CD4-positive, alpha-beta T cell (primary cell): ENCODE measurements around the gene STYK1. TPM values are rescaled to one million over a fixed set of nuclear protein-coding genes. Genes with fewer than 3 reads are reported as not detected.

Experiments used
- ATAC-seq: fragments of 200-7000 bp; cut with Tn5 transposase; one replicate; pipeline ENCODE4 v1.10.0; 2022; ENCODE audit warnings: mild to moderate bottlenecking; ENCODE audit not compliant: poor library complexity
- CTCF ChIA-PET: fragments of 350-600 bp; sonication (Branson Sonifier 250); formaldehyde crosslinking; loops from one replicate; lab custom pipeline; 2021; ENCODE audit warnings: antibody characterized with exemption, inconsistent platforms; lab: Charles Lee
- POLR2A ChIA-PET: fragments of 350-600 bp; sonication (Branson Sonifier 250); formaldehyde crosslinking; loops from one replicate; lab custom pipeline; 2021; ENCODE audit warnings: antibody characterized with exemption, inconsistent platforms; lab: Charles Lee
- DNase-seq, 14 experiments: peaks; one replicate each; pipeline ENCODE4 v3.0.0-alpha.2; 2013 to 2020; ENCODE audit warnings: mixed read lengths in 2 of 14
- H3K27ac ChIP-seq, 2 donors: one replicate each; pipeline versions ENCODE4 v1.5.1 to v1.7.0; 2013; ENCODE audit warnings: low read length in 2 of 2, low read depth in 1 of 2, mild to moderate bottlenecking in 1 of 2
- H3K27me3 ChIP-seq, 2 experiments: 1 replicate in 1 of 2; 2 replicates in 1 of 2; pipeline versions ENCODE4 v1.6.1 to v1.7.0; 2013; ENCODE audit warnings: low read length in 2 of 2, control low read depth in 1 of 2, mild to moderate bottlenecking in 1 of 2, moderate library complexity in 1 of 2; ENCODE audit not compliant: insufficient read depth in 2 of 2, control insufficient read depth in 1 of 2
- H3K36me3 ChIP-seq: one replicate; pipeline ENCODE4 v1.6.1; 2013; ENCODE audit warnings: low read length, control low read depth; ENCODE audit not compliant: insufficient read depth
- H3K4me1 ChIP-seq: one replicate; pipeline ENCODE4 v1.6.1; 2013; ENCODE audit warnings: low read length, control low read depth; ENCODE audit not compliant: insufficient read depth
- H3K4me3 ChIP-seq: one replicate; pipeline ENCODE4 v1.5.1; 2013; ENCODE audit warnings: mild to moderate bottlenecking, low read length, moderate library complexity
- H3K9me3 ChIP-seq, 2 experiments: 1 replicate in 1 of 2; 2 replicates in 1 of 2; pipeline versions ENCODE4 v1.6.1 to v1.7.0; 2013; ENCODE audit warnings: low read length in 2 of 2, mild to moderate bottlenecking in 2 of 2, control low read depth in 1 of 2, moderate library complexity in 1 of 2; ENCODE audit not compliant: control insufficient read depth in 1 of 2, insufficient read depth in 1 of 2
- H3K27ac Mint-ChIP-seq: one replicate; pipeline ENCODE4 v1.8.0; 2020; ENCODE audit warnings: mixed read lengths
- H3K27me3 Mint-ChIP-seq: one replicate; pipeline ENCODE4 v1.8.0; 2021; ENCODE audit warnings: mixed read lengths
- H3K36me3 Mint-ChIP-seq: one replicate; pipeline ENCODE4 v1.8.0; 2021; ENCODE audit warnings: low read depth, mixed read lengths
- H3K4me1 Mint-ChIP-seq: one replicate; pipeline ENCODE4 v1.8.0; 2021; ENCODE audit warnings: low read depth, mixed read lengths
- H3K4me3 Mint-ChIP-seq: one replicate; pipeline ENCODE4 v1.8.0; 2020; ENCODE audit warnings: mild to moderate bottlenecking, mixed read lengths
- H3K9me3 Mint-ChIP-seq: one replicate; pipeline ENCODE4 v1.8.0; 2020; ENCODE audit warnings: mixed read lengths
- intact Hi-C, 2 experiments: fragments of 100-400 bp; cut with DNase I in 1 of 2; cut with micrococcal nuclease in 1 of 2; formaldehyde crosslinking; loops; one replicate each; pipeline versions ENCODE4 v1.15.1 to v1.9.0; 2023 to 2025; cut with DNase I, micrococcal nuclease
- polyA plus RNA-seq, 2 donors: library from polyadenylated mRNA; unstranded; fragments of 120-200 nt; gene quantifications; one replicate each; pipeline ENCODE4 v1.2.1, GENCODE V29; 2013
- total RNA-seq, 174 experiments: library from RNA in 2 of 174; stranded (reverse) in 2 of 174; gene quantifications; one replicate each; pipeline ENCODE4 v1.2.3 and lab custom pipeline; 2021 to 2026
- TF ChIP-seq, protein P1 (sequence below): fragments of 200-600 bp; IDR thresholded peaks from one replicate; pipeline ENCODE4 v1.8.0; 2022; ENCODE audit warnings: antibody characterized with exemption, mild to moderate bottlenecking

STYK1 gene, protein sequence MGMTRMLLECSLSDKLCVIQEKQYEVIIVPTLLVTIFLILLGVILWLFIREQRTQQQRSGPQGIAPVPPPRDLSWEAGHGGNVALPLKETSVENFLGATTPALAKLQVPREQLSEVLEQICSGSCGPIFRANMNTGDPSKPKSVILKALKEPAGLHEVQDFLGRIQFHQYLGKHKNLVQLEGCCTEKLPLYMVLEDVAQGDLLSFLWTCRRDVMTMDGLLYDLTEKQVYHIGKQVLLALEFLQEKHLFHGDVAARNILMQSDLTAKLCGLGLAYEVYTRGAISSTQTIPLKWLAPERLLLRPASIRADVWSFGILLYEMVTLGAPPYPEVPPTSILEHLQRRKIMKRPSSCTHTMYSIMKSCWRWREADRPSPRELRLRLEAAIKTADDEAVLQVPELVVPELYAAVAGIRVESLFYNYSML
- total RNA-seq (not detected), total RNA-seq (lab: John Stamatoyannopoulos, UW) (0 to 1.1 (median 0.05) reads per million in 172 experiments)
- polyA plus RNA-seq (2013, experiment 1 of 2), result not detected
- 0.07 TPM for polyA plus RNA-seq (2013, experiment 2 of 2)

DNA sequence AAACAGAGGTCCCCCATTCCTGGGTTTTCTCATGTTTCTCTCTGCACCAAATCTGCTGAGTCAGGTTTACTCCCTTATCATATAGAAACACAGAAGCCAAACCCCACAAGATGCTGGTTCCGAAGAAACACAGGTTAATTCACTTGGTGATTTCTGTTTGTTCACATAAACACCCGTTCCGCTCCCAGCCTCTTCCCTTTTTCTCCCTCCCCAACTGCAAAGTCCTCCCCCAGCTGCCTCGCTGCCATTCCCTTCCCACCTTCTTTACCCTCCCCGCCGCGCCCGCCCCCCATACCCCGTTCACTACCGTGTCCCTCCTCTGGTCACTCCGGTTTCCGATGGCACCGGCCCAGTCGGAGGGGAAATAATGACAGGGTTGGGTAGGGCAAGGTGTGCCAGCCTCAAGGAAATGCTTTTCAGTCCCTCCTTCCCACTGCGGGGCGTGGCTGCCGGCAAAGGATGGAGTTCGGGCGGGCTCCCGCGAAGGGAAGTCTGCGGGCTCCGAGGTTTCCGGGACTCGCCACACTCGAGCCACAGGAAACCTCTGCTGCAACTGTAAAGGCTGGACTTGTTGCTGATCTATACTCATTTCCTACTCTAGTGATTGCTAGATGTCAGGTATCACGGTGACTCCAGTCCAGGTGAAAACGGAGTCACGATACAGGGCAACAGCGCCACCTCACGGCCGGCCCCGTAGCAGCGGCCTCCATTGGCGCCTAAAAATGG is at the start of gene STYK1:
TSS of gene STYK1 (minus strand) at position 394 of the 726 bp plus-strand sequence. CDS start 39,434 bp downstream, outside the sequence.
- peak; percentile 39 to 80 (median 60) for DNase-seq
- H3K9me3 ChIP-seq, result peaks cover 0 to 7% of the 10 kb centered on the region in 2 experiments
- H3K4me3 Mint-ChIP-seq, result peak within 1 kb of the TSS; percentile 72
- H3K9me3 Mint-ChIP-seq, result no peaks in the 10 kb centered on the region
- peak; percentile 88 for ATAC-seq
- peaks cover 24% of the 10 kb centered on the region for H3K4me1 ChIP-seq
- ChIA-PET CTCF (no interaction called here), POLR2A (no interaction called here)
- peak within 1 kb of the TSS; percentile 13 for H3K4me3 ChIP-seq
- peaks cover 17 to 23% of the 10 kb centered on the region in 2 experiments for H3K27me3 ChIP-seq
- no peak within 1 kb of the TSS for H3K27ac Mint-ChIP-seq
- intact Hi-C loops, result loop anchor here (1.0 to 5.0 kb wide), 7 partner anchors 62 to 439 kb away; partner anchors contain the start of gene MAGOHB (in 1 of the 2)
- peaks cover 36% of the 10 kb centered on the region for H3K27me3 Mint-ChIP-seq
- no peak within 1 kb of the TSS for H3K27ac ChIP-seq
- H3K36me3 ChIP-seq, result no peaks in the 10 kb centered on the region
- TF ChIP-seq, protein P1, sequence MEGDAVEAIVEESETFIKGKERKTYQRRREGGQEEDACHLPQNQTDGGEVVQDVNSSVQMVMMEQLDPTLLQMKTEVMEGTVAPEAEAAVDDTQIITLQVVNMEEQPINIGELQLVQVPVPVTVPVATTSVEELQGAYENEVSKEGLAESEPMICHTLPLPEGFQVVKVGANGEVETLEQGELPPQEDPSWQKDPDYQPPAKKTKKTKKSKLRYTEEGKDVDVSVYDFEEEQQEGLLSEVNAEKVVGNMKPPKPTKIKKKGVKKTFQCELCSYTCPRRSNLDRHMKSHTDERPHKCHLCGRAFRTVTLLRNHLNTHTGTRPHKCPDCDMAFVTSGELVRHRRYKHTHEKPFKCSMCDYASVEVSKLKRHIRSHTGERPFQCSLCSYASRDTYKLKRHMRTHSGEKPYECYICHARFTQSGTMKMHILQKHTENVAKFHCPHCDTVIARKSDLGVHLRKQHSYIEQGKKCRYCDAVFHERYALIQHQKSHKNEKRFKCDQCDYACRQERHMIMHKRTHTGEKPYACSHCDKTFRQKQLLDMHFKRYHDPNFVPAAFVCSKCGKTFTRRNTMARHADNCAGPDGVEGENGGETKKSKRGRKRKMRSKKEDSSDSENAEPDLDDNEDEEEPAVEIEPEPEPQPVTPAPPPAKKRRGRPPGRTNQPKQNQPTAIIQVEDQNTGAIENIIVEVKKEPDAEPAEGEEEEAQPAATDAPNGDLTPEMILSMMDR, result peak; percentile 75
- peaks cover 36% of the 10 kb centered on the region for H3K4me1 Mint-ChIP-seq
- no peaks in the 10 kb centered on the region for H3K36me3 Mint-ChIP-seq

DNA sequence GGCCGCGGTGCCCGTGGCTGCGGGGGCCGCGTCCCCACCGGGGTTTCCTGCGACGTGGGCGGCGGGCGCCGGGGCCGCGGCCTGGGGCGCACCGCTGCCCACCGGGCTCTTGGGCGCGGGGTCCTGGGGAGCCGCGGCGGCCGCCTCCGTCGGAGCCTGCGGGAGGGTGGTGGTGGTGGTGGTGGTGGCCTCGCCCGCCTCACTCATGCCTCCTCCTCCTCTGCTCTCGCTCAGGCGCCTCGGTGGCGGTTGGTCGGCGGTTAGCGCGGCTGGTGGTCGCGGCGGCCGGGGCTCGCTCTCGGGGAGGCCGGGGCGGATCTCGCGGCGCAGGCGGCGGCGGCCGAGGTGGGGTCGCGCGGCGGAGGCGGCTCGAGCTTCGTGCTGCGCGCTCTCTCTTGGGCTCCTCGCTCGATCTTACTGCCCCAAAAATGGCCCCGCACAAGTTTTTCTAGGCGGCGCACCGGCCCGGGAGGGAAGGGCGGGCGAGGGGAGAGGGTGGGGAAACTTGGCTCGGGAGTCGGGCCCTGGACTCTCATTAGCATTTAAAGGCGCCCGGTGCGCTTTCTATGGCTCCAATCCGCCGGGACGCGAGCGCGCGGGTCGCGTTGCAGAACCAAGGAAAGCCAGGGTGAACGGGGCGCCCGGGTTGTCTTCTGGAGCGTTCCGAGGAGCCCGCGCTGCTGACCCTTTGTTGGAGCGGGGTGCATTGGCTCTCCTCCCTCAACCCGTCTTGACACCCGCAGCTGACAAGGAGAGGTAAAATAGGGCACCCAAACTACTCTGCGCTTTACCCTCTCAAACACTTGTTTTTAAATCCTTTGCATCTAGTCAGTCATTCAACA is 49.3 kb upstream of the STYK1 start, which contains the start of gene YBX3:
TSS of gene YBX3 (minus strand) at position 419 of the 842 bp plus-strand sequence. CDS start at position 207, 212 bp downstream.
- CTCF ChIA-PET, result no interaction called here
- Mint-ChIP-seq H3K27ac (peak within 1 kb of the TSS; percentile 72), H3K4me1 (peaks cover 26% of the 10 kb centered on the region), H3K9me3 (no peaks in the 10 kb centered on the region), H3K27me3 (peaks cover 68% of the 10 kb centered on the region), H3K4me3 (peak within 1 kb of the TSS; percentile 89), H3K36me3 (peaks cover 7% of the 10 kb centered on the region)
- H3K27ac ChIP-seq, result no peak within 1 kb of the TSS
- H3K36me3 ChIP-seq, result no peaks in the 10 kb centered on the region
- TF ChIP-seq, protein P1, result no peak
- peaks cover 16% of the 10 kb centered on the region for H3K4me1 ChIP-seq
- H3K27me3 ChIP-seq, result peaks cover 15 to 29% of the 10 kb centered on the region in 2 experiments
- POLR2A ChIA-PET, result interaction anchor here (0.8 kb wide), 1 partner anchor 9 kb away, joined by 3 read pairs; no protein-coding TSS in a partner anchor
- ATAC-seq, result peak; percentile 18
- intact Hi-C loops, result no loop called here
- peak in 10 of 14 experiments; percentile 2 to 53 (median 12) for DNase-seq
- H3K9me3 ChIP-seq, result peaks cover 0 to 6% of the 10 kb centered on the region in 2 experiments
- peak within 1 kb of the TSS; percentile 56 for H3K4me3 ChIP-seq
